SK-N-SH (cell line): ENCODE data around the gene NRG3. TPM values are rescaled to one million over a fixed set of nuclear protein-coding genes. Genes with fewer than 3 reads are reported as not detected.

Source experiments
- CTCF ChIA-PET: fragments of 300-600, 350-600 bp; formaldehyde crosslinking; extraction: SDS; loops from one replicate; lab custom pipeline; 2021; lab: Yijun Ruan, JAX
- POLR2A ChIA-PET: fragments of 350-600 bp; sonication (Branson Sonifier 250); formaldehyde crosslinking; extraction: SDS; loops from one replicate; lab custom pipeline; 2020; ENCODE audit warnings: antibody characterized with exemption, inconsistent platforms; lab: Yijun Ruan, JAX
- DNase-seq: peaks from one replicate; pipeline ENCODE4 v3.0.0; 2012
- H2AFZ ChIP-seq: fragments of 200-600 bp; sonication (generic); 2 replicates; pipeline ENCODE4 v1.8.1; 2016; ENCODE audit warnings: antibody characterized with exemption, mild to moderate bottlenecking, low read depth
- H3F3A ChIP-seq: fragments of 200-600 bp; sonication (generic); replicated peaks from 2 replicates; pipeline ENCODE3; 2016; ENCODE audit warnings: antibody characterized with exemption, mild to moderate bottlenecking; ENCODE audit not compliant: insufficient read depth
- H3K27ac ChIP-seq, 2 experiments: fragments of 200-500 bp in 1 of 2; fragments of 200-600 bp in 1 of 2; sonication (Bioruptor generic) in 1 of 2; sonication (generic), shearing (Covaris generic) in 1 of 2; 2 replicates each; pipeline versions ENCODE4 v1.5.1 to v1.6.1; 2014 to 2016; ENCODE audit warnings: low read depth in 2 of 2, inconsistent platforms in 1 of 2, low read length in 1 of 2, mild to moderate bottlenecking in 1 of 2, mixed read lengths in 1 of 2
- H3K27me3 ChIP-seq: fragments of 200-600 bp; sonication (generic), shearing (Covaris generic); 2 replicates; pipeline ENCODE4 v1.6.1; 2016; ENCODE audit warnings: mixed run types; ENCODE audit not compliant: insufficient read depth
- H3K36me3 ChIP-seq, 2 experiments: fragments of 200-500 bp in 1 of 2; fragments of 200-600 bp in 1 of 2; sonication (Bioruptor generic) in 1 of 2; sonication (generic) in 1 of 2; replicated peaks in 1 of 2; 2 replicates each; pipeline versions ENCODE3 to v1.5.1; 2014 to 2016; ENCODE audit warnings: low read length in 1 of 2, mild to moderate bottlenecking in 1 of 2; ENCODE audit not compliant: insufficient read depth in 2 of 2, control insufficient read depth in 1 of 2
- H3K4me1 ChIP-seq, 2 experiments: fragments of 200-500 bp in 1 of 2; fragments of 200-600 bp in 1 of 2; sonication (Bioruptor generic) in 1 of 2; sonication (generic), shearing (Covaris generic) in 1 of 2; 2 replicates each; pipeline versions ENCODE4 v1.5.1 to v1.6.1; 2014 to 2016; ENCODE audit warnings: low read depth in 1 of 2, low read length in 1 of 2, mixed run types in 1 of 2; ENCODE audit not compliant: insufficient read depth in 2 of 2, control insufficient read depth in 1 of 2
- H3K4me2 ChIP-seq: fragments of 200-600 bp; sonication (generic), shearing (Covaris generic); 2 replicates; pipeline ENCODE4 v1.6.1; 2017; ENCODE audit warnings: mixed run types
- H3K4me3 ChIP-seq, 2 experiments: fragments of 200-500 bp in 1 of 2; fragments of 200-600 bp in 1 of 2; sonication (Bioruptor generic) in 1 of 2; sonication (generic), shearing (Covaris generic) in 1 of 2; 2 replicates each; pipeline versions ENCODE4 v1.5.1 to v1.8.1; 2014 to 2016; ENCODE audit warnings: low read depth in 2 of 2, inconsistent platforms in 1 of 2, low read length in 1 of 2, mild to moderate bottlenecking in 1 of 2, mixed read lengths in 1 of 2, moderate library complexity in 1 of 2
- H3K79me2 ChIP-seq: fragments of 200-600 bp; sonication (generic); 2 replicates; pipeline ENCODE4 v1.8.1; 2017; ENCODE audit warnings: mild to moderate bottlenecking; ENCODE audit not compliant: insufficient read depth
- H3K9ac ChIP-seq: fragments of 200-600 bp; sonication (generic); 2 replicates; pipeline ENCODE4 v1.6.1; 2017; ENCODE audit warnings: mixed run types
- H3K9me2 ChIP-seq: fragments of 200-600 bp; sonication (generic); 2 replicates; pipeline ENCODE4 v1.6.1; 2017; ENCODE audit warnings: mixed run types
- H3K9me3 ChIP-seq: fragments of 200-600 bp; sonication (generic); 2 replicates; pipeline ENCODE4 v1.6.1; 2017; ENCODE audit warnings: mixed run types, mild to moderate bottlenecking, moderate library complexity
- H4K20me1 ChIP-seq: fragments of 200-600 bp; sonication (generic); 2 replicates; pipeline ENCODE4 v1.6.1; 2017; ENCODE audit warnings: mild to moderate bottlenecking, mixed run types; ENCODE audit not compliant: insufficient read depth
- CHD2 ChIP-seq: fragments of 150-350 bp; IDR thresholded peaks from 2 replicates; pipeline ENCODE4 v1.6.1; 2018; ENCODE audit warnings: low read length; ENCODE audit not compliant: partially characterized antibody
- ELF1 ChIP-seq: IDR thresholded peaks from 2 replicates; pipeline ENCODE4 v1.4.0; 2012
- JUND ChIP-seq: IDR thresholded peaks from 2 replicates; pipeline ENCODE4 v1.4.0; 2012
- MXI1 ChIP-seq: IDR thresholded peaks from 2 replicates; pipeline ENCODE4 v1.6.1; 2012; ENCODE audit warnings: mild to moderate bottlenecking, low read depth, low read length, improper control_type of control experiment
- RFX5 ChIP-seq: IDR thresholded peaks from 2 replicates; pipeline ENCODE4 v1.6.1; 2012; ENCODE audit warnings: mild to moderate bottlenecking, improper control_type of control experiment, low read length
- RXRA ChIP-seq: IDR thresholded peaks from 2 replicates; pipeline ENCODE4 v1.4.0; 2012; ENCODE audit warnings: low read depth, mild to moderate bottlenecking, borderline replicate concordance
- TAF1 ChIP-seq: IDR thresholded peaks from 2 replicates; pipeline ENCODE4 v1.6.1; 2012; ENCODE audit warnings: low read depth, mild to moderate bottlenecking, low read length, moderate library complexity, borderline replicate concordance
- TEAD4 ChIP-seq: IDR thresholded peaks from 2 replicates; pipeline ENCODE4 v1.4.0; 2012; ENCODE audit warnings: mild to moderate bottlenecking, borderline replicate concordance; ENCODE audit not compliant: insufficient read depth
- WGBS: methylation state at CpG from one replicate; pipeline ENCODE4 v1.1.6; 2017; ENCODE audit warnings: low lambda C conversion rate; 5-methylcytosine and 5-hydroxymethylcytosine counted together
- polyA plus RNA-seq, 3 experiments: library from polyadenylated mRNA; depleted of rRNA; stranded (reverse); fragments of >200 nt; gene quantifications; 2 replicates each; pipeline ENCODE4 v1.2.3, GENCODE V29; 2012
- TF ChIP-seq, protein P1 (sequence below): fragments of 150-350 bp; IDR thresholded peaks from 2 replicates; pipeline ENCODE4 v1.6.1; 2017; ENCODE audit warnings: antibody characterized with exemption, low read length, low read depth, borderline replicate concordance
- TF ChIP-seq, protein P2 (sequence below): IDR thresholded peaks from 2 replicates; pipeline ENCODE4 v1.4.0; 2012; ENCODE audit warnings: low read depth, borderline replicate concordance
- TF ChIP-seq, protein P3 (sequence below): IDR thresholded peaks from 2 replicates; pipeline ENCODE4 v1.4.0; 2012; ENCODE audit warnings: low read depth, borderline replicate concordance
- TF ChIP-seq, protein P4 (sequence below): IDR thresholded peaks from 2 replicates; pipeline ENCODE4 v1.6.1; 2012; ENCODE audit warnings: mild to moderate bottlenecking, low read depth, low read length, moderate library complexity

The NRG3 gene
- polyA plus RNA-seq, 1 of the 3 experiments (the other 2 are of a cell fraction), result 0.03 TPM

DNA sequence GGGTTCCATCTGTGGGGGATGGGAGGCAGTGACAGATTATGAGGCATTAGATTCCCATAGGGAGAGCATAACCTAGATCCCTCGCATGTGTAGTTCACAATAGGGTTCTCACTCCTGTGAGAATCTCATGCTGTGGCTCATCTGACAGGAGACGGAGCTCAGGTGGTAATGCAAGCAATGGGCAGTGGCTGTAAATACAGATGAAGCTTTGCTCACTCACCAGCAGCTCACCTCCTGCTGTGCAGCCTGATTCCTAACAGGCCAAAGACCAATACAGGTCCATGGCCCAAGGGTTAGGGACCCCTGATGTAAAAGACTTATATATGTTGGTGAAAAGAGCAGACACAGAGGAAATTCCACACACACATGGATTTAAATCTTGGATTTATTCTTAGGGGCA, 370.2 kb downstream of the NRG3 start:
- Histone ChIP-seq H3K27ac (no peak overlapping the region), H2AFZ (no peak overlapping the region), H4K20me1 (no peaks in the 10 kb centered on the region), H3K4me3 (no peak overlapping the region), H3K9ac (no peak overlapping the region), H3K4me1 (no peaks in the 10 kb centered on the region), H3F3A (no peaks in the 10 kb centered on the region), H3K27me3 (no peaks in the 10 kb centered on the region), H3K9me3 (no peaks in the 10 kb centered on the region; the same call in 1 of the 2 replicates), H3K79me2 (no peaks in the 10 kb centered on the region), H3K9me2 (no peaks in the 10 kb centered on the region), H3K4me2 (no peak overlapping the region), H3K36me3 (no peaks in the 10 kb centered on the region)
- DNase-seq, result no peak
- WGBS, result 29% methylated on average over 1 of the region's 2 CpGs
- POLR2A ChIA-PET, result no interaction called here
- TF ChIP-seq JUND, result no peak
- TF ChIP-seq, protein P1, sequence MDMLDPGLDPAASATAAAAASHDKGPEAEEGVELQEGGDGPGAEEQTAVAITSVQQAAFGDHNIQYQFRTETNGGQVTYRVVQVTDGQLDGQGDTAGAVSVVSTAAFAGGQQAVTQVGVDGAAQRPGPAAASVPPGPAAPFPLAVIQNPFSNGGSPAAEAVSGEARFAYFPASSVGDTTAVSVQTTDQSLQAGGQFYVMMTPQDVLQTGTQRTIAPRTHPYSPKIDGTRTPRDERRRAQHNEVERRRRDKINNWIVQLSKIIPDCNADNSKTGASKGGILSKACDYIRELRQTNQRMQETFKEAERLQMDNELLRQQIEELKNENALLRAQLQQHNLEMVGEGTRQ, result no peak
- no peak for TF ChIP-seq RFX5
- TF ChIP-seq, protein P2, sequence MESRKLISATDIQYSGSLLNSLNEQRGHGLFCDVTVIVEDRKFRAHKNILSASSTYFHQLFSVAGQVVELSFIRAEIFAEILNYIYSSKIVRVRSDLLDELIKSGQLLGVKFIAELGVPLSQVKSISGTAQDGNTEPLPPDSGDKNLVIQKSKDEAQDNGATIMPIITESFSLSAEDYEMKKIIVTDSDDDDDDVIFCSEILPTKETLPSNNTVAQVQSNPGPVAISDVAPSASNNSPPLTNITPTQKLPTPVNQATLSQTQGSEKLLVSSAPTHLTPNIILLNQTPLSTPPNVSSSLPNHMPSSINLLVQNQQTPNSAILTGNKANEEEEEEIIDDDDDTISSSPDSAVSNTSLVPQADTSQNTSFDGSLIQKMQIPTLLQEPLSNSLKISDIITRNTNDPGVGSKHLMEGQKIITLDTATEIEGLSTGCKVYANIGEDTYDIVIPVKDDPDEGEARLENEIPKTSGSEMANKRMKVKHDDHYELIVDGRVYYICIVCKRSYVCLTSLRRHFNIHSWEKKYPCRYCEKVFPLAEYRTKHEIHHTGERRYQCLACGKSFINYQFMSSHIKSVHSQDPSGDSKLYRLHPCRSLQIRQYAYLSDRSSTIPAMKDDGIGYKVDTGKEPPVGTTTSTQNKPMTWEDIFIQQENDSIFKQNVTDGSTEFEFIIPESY, result no peak
- no peak for TF ChIP-seq TEAD4
- TF ChIP-seq, protein P3, sequence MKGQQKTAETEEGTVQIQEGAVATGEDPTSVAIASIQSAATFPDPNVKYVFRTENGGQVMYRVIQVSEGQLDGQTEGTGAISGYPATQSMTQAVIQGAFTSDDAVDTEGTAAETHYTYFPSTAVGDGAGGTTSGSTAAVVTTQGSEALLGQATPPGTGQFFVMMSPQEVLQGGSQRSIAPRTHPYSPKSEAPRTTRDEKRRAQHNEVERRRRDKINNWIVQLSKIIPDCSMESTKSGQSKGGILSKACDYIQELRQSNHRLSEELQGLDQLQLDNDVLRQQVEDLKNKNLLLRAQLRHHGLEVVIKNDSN, result no peak
- TF ChIP-seq, protein P4, sequence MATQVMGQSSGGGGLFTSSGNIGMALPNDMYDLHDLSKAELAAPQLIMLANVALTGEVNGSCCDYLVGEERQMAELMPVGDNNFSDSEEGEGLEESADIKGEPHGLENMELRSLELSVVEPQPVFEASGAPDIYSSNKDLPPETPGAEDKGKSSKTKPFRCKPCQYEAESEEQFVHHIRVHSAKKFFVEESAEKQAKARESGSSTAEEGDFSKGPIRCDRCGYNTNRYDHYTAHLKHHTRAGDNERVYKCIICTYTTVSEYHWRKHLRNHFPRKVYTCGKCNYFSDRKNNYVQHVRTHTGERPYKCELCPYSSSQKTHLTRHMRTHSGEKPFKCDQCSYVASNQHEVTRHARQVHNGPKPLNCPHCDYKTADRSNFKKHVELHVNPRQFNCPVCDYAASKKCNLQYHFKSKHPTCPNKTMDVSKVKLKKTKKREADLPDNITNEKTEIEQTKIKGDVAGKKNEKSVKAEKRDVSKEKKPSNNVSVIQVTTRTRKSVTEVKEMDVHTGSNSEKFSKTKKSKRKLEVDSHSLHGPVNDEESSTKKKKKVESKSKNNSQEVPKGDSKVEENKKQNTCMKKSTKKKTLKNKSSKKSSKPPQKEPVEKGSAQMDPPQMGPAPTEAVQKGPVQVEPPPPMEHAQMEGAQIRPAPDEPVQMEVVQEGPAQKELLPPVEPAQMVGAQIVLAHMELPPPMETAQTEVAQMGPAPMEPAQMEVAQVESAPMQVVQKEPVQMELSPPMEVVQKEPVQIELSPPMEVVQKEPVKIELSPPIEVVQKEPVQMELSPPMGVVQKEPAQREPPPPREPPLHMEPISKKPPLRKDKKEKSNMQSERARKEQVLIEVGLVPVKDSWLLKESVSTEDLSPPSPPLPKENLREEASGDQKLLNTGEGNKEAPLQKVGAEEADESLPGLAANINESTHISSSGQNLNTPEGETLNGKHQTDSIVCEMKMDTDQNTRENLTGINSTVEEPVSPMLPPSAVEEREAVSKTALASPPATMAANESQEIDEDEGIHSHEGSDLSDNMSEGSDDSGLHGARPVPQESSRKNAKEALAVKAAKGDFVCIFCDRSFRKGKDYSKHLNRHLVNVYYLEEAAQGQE, result no peak
- TF ChIP-seq RXRA, result no peak
- no peak for TF ChIP-seq ELF1
- TF ChIP-seq MXI1, result no peak
- TF ChIP-seq CHD2, result no peak
- TF ChIP-seq TAF1, result no peak
- CTCF ChIA-PET, result no interaction called here
